HepG2 (cell line): Measurements from ENCODE around the gene FAM200B. TPM values are rescaled to one million over a fixed set of nuclear protein-coding genes. Genes with fewer than 3 reads are reported as not detected.

ENCODE experiments used
- DNMT1 ChIP-seq: sonication (generic); formaldehyde crosslinking; IDR thresholded peaks from 2 replicates; pipeline ENCODE4 v1.5.1; 2020; ENCODE audit warnings: mild to moderate bottlenecking, missing genetic modification reagents
- ESRRA ChIP-seq: sonication (generic); formaldehyde crosslinking; IDR thresholded peaks from 2 replicates; pipeline ENCODE4 v1.5.1; 2020; ENCODE audit warnings: mild to moderate bottlenecking, low read depth, missing genetic modification reagents
- GLI4 ChIP-seq: sonication (generic); formaldehyde crosslinking; IDR thresholded peaks from 2 replicates; pipeline ENCODE4 v1.5.1; 2020; ENCODE audit warnings: missing genetic modification reagents, mild to moderate bottlenecking, moderate library complexity, borderline replicate concordance
- KLF13 ChIP-seq: sonication (generic); formaldehyde crosslinking; IDR thresholded peaks from 2 replicates; pipeline ENCODE4 v1.4.0; 2020; ENCODE audit warnings: mild to moderate bottlenecking, missing genetic modification reagents
- MIER3 ChIP-seq: IDR thresholded peaks from 2 replicates; pipeline ENCODE4 v1.6.1; 2016; ENCODE audit warnings: missing compliant biosample characterization, borderline replicate concordance
- NONO ChIP-seq, 2 experiments: fragments of 450-650 bp in 1 of 2; sonication (generic) in 1 of 2; formaldehyde crosslinking in 1 of 2; IDR thresholded peaks in 1 of 2; conservative IDR thresholded peaks in 1 of 2; 2 replicates each; pipeline versions ENCODE4 v1.6.1 to v1.8.0; 2017 to 2022; ENCODE audit warnings: mild to moderate bottlenecking in 1 of 2, missing genetic modification reagents in 1 of 2, moderate library complexity in 1 of 2
- SSRP1 ChIP-seq: IDR thresholded peaks from 2 replicates; pipeline ENCODE4 v1.6.1; 2016; ENCODE audit warnings: control low read depth
- ZBTB33 ChIP-seq: sonication (generic); formaldehyde crosslinking; IDR thresholded peaks from 2 replicates; pipeline ENCODE4 v1.4.0; 2020; ENCODE audit warnings: missing genetic modification reagents
- ZBTB38 ChIP-seq: sonication (generic); formaldehyde crosslinking; IDR thresholded peaks from 2 replicates; pipeline ENCODE4 v1.5.1; 2020; ENCODE audit warnings: mild to moderate bottlenecking, missing genetic modification reagents
- ZMYM4 ChIP-seq: sonication (generic); formaldehyde crosslinking; IDR thresholded peaks from 2 replicates; pipeline ENCODE4 v1.8.1; 2023; ENCODE audit warnings: mild to moderate bottlenecking, missing genetic modification reagents
- ZNF136 ChIP-seq: sonication (generic); formaldehyde crosslinking; IDR thresholded peaks from 2 replicates; pipeline ENCODE4 v1.8.1; 2022; ENCODE audit warnings: low read depth, mild to moderate bottlenecking, moderate library complexity, missing genetic modification reagents
- ZNF747 ChIP-seq: sonication (generic); formaldehyde crosslinking; IDR thresholded peaks from 2 replicates; pipeline ENCODE4 v1.8.1; 2023; ENCODE audit warnings: missing genetic modification reagents, mild to moderate bottlenecking, borderline replicate concordance
- ZSCAN29 ChIP-seq: sonication (generic); formaldehyde crosslinking; conservative IDR thresholded peaks from 2 replicates; pipeline ENCODE4 v1.4.0; 2020; ENCODE audit warnings: mild to moderate bottlenecking, missing genetic modification reagents
- ZSCAN9 ChIP-seq: IDR thresholded peaks from 2 replicates; pipeline ENCODE4 v1.6.1; 2016; ENCODE audit warnings: borderline replicate concordance
- polyA plus RNA-seq, 8 experiments: library from polyadenylated mRNA; depleted of rRNA in 3 of 8; stranded (reverse) in 7 of 8; unstranded in 1 of 8; fragments of >200 nt; fragmentation: Illumina TruSeq in 4 of 8; extraction: Trizol in 4 of 8; gene quantifications; 2 replicates each; pipeline versions ENCODE4 v1.2.1 to v1.2.3, GENCODE V29; 2011 to 2016; ENCODE audit warnings: low read depth in 4 of 8, missing spikeins in 1 of 8, mixed read lengths in 1 of 8; ENCODE audit not compliant: insufficient read depth in 1 of 8
- total RNA-seq, 5 experiments: library from RNA; depleted of rRNA; stranded (reverse); fragments of >200 nt; fragmentation: Illumina TruSeq; extraction: Trizol; gene quantifications; 2 replicates each; pipeline ENCODE4 v1.2.3, GENCODE V29; 2016; ENCODE audit warnings: low read depth in 1 of 5
- TF ChIP-seq, protein P1 (sequence below): sonication (generic); formaldehyde crosslinking; IDR thresholded peaks from 2 replicates; pipeline ENCODE4 v1.5.1; 2020; ENCODE audit warnings: mild to moderate bottlenecking, missing genetic modification reagents, moderate library complexity
- TF ChIP-seq, protein P2 (sequence below): sonication (generic); formaldehyde crosslinking; IDR thresholded peaks from 2 replicates; pipeline ENCODE4 v1.8.1; 2023; ENCODE audit warnings: mild to moderate bottlenecking, missing genetic modification reagents, borderline replicate concordance
- TF ChIP-seq, protein P3 (sequence below): conservative IDR thresholded peaks from 2 replicates; pipeline ENCODE4 v1.6.1; 2018; ENCODE audit warnings: missing genetic modification reagents
- TF ChIP-seq, protein P4 (sequence below): sonication (generic); formaldehyde crosslinking; IDR thresholded peaks from 2 replicates; pipeline ENCODE4 v1.5.0; 2020; ENCODE audit warnings: missing genetic modification reagents
- TF ChIP-seq, protein P5 (sequence below): IDR thresholded peaks from 2 replicates; pipeline ENCODE4 v1.6.1; 2016; ENCODE audit warnings: missing compliant biosample characterization, missing genetic modification reagents, borderline replicate concordance

FAM200B gene
- total and polyA plus RNA-seq, 2 of the 13 experiments (the other 11 are each of a cell fraction or from before 2014, with no cell fraction given), result 25.6 to 41.8 TPM

GRCh38 chr4:15655223-15656037, 26.2 kb upstream of the FAM200B start, which contains the start of gene FBXL5 (continued):
- TF ChIP-seq, protein P1, sequence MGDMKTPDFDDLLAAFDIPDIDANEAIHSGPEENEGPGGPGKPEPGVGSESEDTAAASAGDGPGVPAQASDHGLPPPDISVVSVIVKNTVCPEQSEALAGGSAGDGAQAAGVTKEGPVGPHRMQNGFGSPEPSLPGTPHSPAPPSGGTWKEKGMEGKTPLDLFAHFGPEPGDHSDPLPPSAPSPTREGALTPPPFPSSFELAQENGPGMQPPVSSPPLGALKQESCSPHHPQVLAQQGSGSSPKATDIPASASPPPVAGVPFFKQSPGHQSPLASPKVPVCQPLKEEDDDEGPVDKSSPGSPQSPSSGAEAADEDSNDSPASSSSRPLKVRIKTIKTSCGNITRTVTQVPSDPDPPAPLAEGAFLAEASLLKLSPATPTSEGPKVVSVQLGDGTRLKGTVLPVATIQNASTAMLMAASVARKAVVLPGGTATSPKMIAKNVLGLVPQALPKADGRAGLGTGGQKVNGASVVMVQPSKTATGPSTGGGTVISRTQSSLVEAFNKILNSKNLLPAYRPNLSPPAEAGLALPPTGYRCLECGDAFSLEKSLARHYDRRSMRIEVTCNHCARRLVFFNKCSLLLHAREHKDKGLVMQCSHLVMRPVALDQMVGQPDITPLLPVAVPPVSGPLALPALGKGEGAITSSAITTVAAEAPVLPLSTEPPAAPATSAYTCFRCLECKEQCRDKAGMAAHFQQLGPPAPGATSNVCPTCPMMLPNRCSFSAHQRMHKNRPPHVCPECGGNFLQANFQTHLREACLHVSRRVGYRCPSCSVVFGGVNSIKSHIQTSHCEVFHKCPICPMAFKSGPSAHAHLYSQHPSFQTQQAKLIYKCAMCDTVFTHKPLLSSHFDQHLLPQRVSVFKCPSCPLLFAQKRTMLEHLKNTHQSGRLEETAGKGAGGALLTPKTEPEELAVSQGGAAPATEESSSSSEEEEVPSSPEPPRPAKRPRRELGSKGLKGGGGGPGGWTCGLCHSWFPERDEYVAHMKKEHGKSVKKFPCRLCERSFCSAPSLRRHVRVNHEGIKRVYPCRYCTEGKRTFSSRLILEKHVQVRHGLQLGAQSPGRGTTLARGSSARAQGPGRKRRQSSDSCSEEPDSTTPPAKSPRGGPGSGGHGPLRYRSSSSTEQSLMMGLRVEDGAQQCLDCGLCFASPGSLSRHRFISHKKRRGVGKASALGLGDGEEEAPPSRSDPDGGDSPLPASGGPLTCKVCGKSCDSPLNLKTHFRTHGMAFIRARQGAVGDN, result peak; percentile 98
- no peak for TF ChIP-seq KLF13 (CRISPR knock-in tag)
- TF ChIP-seq, protein P2, sequence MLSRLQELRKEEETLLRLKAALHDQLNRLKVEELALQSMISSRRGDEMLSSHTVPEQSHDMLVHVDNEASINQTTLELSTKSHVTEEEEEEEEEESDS (CRISPR knock-in tag), result peak; percentile 57; the same call in 1 of the 2 replicates
- no peak for TF ChIP-seq ZSCAN29 (CRISPR knock-in tag)
- TF ChIP-seq DNMT1 (CRISPR knock-in tag), result no peak
- TF ChIP-seq ZBTB38 (CRISPR knock-in tag), result peak; percentile 97
- no peak; the same call in 1 of the 2 replicates for TF ChIP-seq ZNF747
- peak; percentile 86 for TF ChIP-seq ZBTB33 (CRISPR knock-in tag)
- peak; percentile 25; the same call in 1 of the 2 replicates for TF ChIP-seq ESRRA (CRISPR knock-in tag)
- TF ChIP-seq ZNF136 (CRISPR knock-in tag), result no peak
- TF ChIP-seq, protein P3, sequence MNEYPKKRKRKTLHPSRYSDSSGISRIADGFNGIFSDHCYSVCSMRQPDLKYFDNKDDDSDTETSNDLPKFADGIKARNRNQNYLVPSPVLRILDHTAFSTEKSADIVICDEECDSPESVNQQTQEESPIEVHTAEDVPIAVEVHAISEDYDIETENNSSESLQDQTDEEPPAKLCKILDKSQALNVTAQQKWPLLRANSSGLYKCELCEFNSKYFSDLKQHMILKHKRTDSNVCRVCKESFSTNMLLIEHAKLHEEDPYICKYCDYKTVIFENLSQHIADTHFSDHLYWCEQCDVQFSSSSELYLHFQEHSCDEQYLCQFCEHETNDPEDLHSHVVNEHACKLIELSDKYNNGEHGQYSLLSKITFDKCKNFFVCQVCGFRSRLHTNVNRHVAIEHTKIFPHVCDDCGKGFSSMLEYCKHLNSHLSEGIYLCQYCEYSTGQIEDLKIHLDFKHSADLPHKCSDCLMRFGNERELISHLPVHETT (CRISPR knock-in tag), result no peak
- TF ChIP-seq SSRP1 (CRISPR knock-in tag), result no peak
- no peak; the same call in 1 of the 2 replicates for TF ChIP-seq ZSCAN9 (CRISPR knock-in tag)
- TF ChIP-seq, protein P4, sequence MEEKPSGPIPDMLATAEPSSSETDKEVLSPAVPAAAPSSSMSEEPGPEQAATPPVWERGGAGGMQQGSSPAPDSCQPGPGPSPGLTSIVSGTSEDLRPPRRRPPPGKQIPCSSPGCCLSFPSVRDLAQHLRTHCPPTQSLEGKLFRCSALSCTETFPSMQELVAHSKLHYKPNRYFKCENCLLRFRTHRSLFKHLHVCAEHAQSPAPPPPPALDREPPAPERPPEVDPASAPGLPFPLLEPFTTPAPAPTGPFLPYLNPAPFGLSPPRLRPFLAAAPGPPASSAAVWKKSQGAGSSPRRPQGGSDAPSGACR (CRISPR knock-in tag), result peak; percentile 75; the same call in 1 of the 2 replicates
- TF ChIP-seq MIER3 (CRISPR knock-in tag), result no peak
- TF ChIP-seq, protein P5, sequence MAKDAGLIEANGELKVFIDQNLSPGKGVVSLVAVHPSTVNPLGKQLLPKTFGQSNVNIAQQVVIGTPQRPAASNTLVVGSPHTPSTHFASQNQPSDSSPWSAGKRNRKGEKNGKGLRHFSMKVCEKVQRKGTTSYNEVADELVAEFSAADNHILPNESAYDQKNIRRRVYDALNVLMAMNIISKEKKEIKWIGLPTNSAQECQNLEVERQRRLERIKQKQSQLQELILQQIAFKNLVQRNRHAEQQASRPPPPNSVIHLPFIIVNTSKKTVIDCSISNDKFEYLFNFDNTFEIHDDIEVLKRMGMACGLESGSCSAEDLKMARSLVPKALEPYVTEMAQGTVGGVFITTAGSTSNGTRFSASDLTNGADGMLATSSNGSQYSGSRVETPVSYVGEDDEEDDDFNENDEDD (CRISPR knock-in tag), result peak; percentile 56; the same call in 1 of the 2 replicates
- peak; percentile 79 for TF ChIP-seq ZMYM4 (CRISPR knock-in tag)
- TF ChIP-seq NONO (IDR thresholded peaks at IDR 0.05), result no peak
- TF ChIP-seq NONO (CRISPR knock-in tag; conservative IDR thresholded peaks at IDR 0.05), result peak; percentile 74
- TF ChIP-seq GLI4 (CRISPR knock-in tag), result no peak
